Sigmoid colon (tissue), 4 donors: ENCODE results near the gene RIOK2.

ENCODE experiments used
- EP300 ChIP-seq, 4 donors: sonication (generic); formaldehyde crosslinking; IDR thresholded peaks; one replicate each; pipeline ENCODE4 v1.6.1; 2017; ENCODE audit warnings: antibody characterized with exemption in 4 of 4
- POLR2A ChIP-seq, 2 donors: fragments of 450-650 bp; IDR thresholded peaks; one replicate each; pipeline ENCODE4 v1.6.1; 2016; ENCODE audit warnings: antibody characterized with exemption in 2 of 2, mild to moderate bottlenecking in 2 of 2, moderate library complexity in 2 of 2
- POLR2AphosphoS5 ChIP-seq, 4 donors: sonication (generic); formaldehyde crosslinking; IDR thresholded peaks; one replicate each; pipeline ENCODE4 v1.6.1; 2017; ENCODE audit warnings: antibody characterized with exemption in 4 of 4
- TF ChIP-seq, protein P1 (sequence below), 4 experiments: fragments of 450-650 bp in 3 of 4; fragments of 200-600 bp in 1 of 4; IDR thresholded peaks; one replicate each; pipeline ENCODE4 v1.5.1; 2016 to 2019; ENCODE audit warnings: antibody characterized with exemption in 4 of 4, mild to moderate bottlenecking in 3 of 4, moderate library complexity in 2 of 4

DNA sequence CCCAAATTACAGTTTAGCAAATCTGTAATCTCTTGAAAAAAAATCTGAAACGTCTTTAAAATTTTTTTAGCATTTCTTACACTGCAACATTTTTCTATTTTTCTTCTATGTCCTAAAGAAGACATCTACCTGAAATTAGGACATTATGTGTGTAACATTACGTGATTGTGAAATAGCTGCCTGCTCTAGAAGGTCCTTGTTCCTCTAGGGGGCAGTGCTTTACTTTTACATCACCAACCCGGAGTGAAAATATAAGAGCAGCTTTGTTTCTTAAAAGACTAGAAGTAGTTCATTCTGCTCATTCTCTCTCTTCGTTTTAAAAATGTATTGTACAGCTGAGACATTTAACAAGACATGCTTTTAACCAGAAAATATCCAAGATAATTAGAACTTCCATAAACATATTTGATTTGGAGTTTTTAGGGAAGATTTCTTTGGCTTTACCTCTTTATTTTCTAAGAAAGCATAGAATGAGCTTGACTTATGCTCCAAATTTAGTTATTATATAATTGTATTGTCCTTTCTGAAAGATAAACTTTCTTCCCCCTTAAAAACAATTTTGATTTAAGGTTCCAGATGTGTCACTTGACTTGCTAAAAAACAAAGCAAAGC lies 48.1 kb upstream of the RIOK2 start:
- TF ChIP-seq, protein P1, sequence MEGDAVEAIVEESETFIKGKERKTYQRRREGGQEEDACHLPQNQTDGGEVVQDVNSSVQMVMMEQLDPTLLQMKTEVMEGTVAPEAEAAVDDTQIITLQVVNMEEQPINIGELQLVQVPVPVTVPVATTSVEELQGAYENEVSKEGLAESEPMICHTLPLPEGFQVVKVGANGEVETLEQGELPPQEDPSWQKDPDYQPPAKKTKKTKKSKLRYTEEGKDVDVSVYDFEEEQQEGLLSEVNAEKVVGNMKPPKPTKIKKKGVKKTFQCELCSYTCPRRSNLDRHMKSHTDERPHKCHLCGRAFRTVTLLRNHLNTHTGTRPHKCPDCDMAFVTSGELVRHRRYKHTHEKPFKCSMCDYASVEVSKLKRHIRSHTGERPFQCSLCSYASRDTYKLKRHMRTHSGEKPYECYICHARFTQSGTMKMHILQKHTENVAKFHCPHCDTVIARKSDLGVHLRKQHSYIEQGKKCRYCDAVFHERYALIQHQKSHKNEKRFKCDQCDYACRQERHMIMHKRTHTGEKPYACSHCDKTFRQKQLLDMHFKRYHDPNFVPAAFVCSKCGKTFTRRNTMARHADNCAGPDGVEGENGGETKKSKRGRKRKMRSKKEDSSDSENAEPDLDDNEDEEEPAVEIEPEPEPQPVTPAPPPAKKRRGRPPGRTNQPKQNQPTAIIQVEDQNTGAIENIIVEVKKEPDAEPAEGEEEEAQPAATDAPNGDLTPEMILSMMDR (IDR thresholded peaks at IDR 0.05) = peak; percentile 27 to 69 (median 58)
- TF ChIP-seq POLR2A (IDR thresholded peaks at IDR 0.05) (no peak), EP300 (IDR thresholded peaks at IDR 0.05) (no peak), POLR2AphosphoS5 (IDR thresholded peaks at IDR 0.05) (no peak)
